LNCaP clone FGC (cell line): Measurements from ENCODE around the gene SCYGR5.
"Not testable (repeated sequence)": the region's sequence is repeated elsewhere in the genome, so short reads cannot be mapped to it uniquely, and the experiment has no call there.

Experiments used
- DNase-seq: peaks from one replicate; pipeline ENCODE4 v3.0.0-alpha.2; 2011; ENCODE audit warnings: low read depth
- H3K4me3 ChIP-seq: 2 replicates; pipeline ENCODE4 v1.5.1; 2011; ENCODE audit warnings: mild to moderate bottlenecking, low read depth, low read length, control low read depth
- TF ChIP-seq, protein P1 (sequence below): IDR thresholded peaks from 2 replicates; pipeline ENCODE4 v1.5.1; 2012; ENCODE audit warnings: mild to moderate bottlenecking; ENCODE audit not compliant: control insufficient read depth, insufficient read depth; ENCODE audit errors: extremely low read depth

SCYGR5 gene

DNA sequence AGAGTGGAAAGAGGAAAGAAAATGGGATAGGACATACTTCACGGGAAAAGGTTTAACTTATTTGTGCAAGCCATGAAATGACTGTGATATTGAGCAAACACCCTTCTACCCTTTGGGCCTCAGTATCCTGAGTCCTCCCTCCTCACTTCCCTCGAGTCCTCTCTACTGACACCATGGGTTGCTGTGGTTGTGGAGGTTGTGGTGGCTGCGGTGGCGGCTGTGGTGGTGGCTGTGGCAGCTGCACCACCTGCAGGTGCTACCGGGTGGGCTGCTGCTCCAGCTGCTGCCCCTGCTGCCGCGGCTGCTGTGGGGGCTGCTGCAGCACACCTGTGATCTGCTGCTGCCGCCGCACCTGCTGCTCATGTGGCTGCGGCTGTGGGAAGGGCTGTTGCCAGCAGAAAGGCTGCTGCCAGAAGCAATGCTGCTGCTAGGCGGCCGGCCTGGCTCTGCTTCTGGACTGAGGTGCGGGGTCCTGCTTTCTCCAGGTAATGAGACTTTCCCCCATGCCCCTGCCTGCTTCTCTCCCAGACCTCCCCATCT is at the start of gene SCYGR5:
Gene SCYGR5, plus strand, starts transcription at position 174 of the 540 bp plus-strand sequence. Its CDS starts 0 bp downstream, at position 174.
- not testable (repeated sequence) for DNase-seq, H3K4me3 ChIP-seq

- TF ChIP-seq, protein P1, sequence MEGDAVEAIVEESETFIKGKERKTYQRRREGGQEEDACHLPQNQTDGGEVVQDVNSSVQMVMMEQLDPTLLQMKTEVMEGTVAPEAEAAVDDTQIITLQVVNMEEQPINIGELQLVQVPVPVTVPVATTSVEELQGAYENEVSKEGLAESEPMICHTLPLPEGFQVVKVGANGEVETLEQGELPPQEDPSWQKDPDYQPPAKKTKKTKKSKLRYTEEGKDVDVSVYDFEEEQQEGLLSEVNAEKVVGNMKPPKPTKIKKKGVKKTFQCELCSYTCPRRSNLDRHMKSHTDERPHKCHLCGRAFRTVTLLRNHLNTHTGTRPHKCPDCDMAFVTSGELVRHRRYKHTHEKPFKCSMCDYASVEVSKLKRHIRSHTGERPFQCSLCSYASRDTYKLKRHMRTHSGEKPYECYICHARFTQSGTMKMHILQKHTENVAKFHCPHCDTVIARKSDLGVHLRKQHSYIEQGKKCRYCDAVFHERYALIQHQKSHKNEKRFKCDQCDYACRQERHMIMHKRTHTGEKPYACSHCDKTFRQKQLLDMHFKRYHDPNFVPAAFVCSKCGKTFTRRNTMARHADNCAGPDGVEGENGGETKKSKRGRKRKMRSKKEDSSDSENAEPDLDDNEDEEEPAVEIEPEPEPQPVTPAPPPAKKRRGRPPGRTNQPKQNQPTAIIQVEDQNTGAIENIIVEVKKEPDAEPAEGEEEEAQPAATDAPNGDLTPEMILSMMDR, result no peak
- H3K4me3 ChIP-seq, result no peak within 1 kb of the TSS
- DNase-seq, result no peak
These were observed 49.0 kb upstream of the SCYGR5 start, which contains the start of gene SCYGR4 for GRCh38 chr2:227617316-227618230. Gene SCYGR4 (plus strand): TSS chr2:227617498. CDS start chr2:227617498, 0 bp downstream.

- no peak for DNase-seq
These were observed 43.4 kb upstream of the SCYGR5 start for GRCh38 chr2:227623226-227623625.

DNA sequence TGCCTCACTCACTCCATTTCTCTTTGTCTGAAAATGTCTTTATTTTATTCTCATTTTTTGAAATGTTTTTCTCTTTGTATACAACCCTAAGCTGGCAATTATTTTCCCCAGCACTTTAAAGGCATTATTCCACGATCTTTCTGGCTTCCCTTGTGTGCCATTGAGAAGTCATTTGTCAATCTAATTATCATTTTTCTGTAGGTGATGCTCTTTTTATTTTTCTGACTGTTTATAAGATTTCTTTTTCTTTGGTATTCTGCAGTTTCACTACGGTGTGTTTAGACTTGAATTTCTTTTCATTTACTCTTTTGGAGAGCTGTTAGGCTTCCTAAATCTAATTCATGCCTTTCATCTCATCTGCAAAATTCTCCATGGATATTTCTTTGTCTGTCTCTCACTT is 41.2 kb upstream of the SCYGR5 start:
- TF ChIP-seq, protein P1, result no peak
- no peak for DNase-seq
- H3K4me3 ChIP-seq, result no peak overlapping the region

More at GRCh38 chr2:227623226-227623625, 43.4 kb upstream of the SCYGR5 start:
- no peak overlapping the region for H3K4me3 ChIP-seq
- TF ChIP-seq, protein P1, result no peak

- TF ChIP-seq, protein P1, result no peak
- DNase-seq, result no peak
These were observed 39.9 kb upstream of the SCYGR5 start for GRCh38 chr2:227626580-227627151.

GRCh38 chr2:227627769-227628168 is 38.8 kb upstream of the SCYGR5 start:
- no peak overlapping the region for H3K4me3 ChIP-seq
- TF ChIP-seq, protein P1, result no peak
- no peak for DNase-seq

More at GRCh38 chr2:227626580-227627151, 39.9 kb upstream of the SCYGR5 start:
- H3K4me3 ChIP-seq, result no peak overlapping the region

- H3K4me3 ChIP-seq, result no peak overlapping the region
- TF ChIP-seq, protein P1, result no peak
- no peak for DNase-seq
These were observed 37.2 kb upstream of the SCYGR5 start for GRCh38 chr2:227629435-227629834.
